HG03432 (cell line): ENCODE measurements around the gene TAF12.
"Not testable (repeated sequence)": the region's sequence is repeated elsewhere in the genome, so short reads cannot be mapped to it uniquely, and the experiment has no call there.

ENCODE experiments used
- ATAC-seq: cut with Tn5 transposase; IDR thresholded peaks from one replicate; pipeline ENCODE4 v1.9.1; 2021; ENCODE audit warnings: mild to moderate bottlenecking, moderate library complexity; ENCODE audit not compliant: unreplicated experiment

Gene TAF12

DNA sequence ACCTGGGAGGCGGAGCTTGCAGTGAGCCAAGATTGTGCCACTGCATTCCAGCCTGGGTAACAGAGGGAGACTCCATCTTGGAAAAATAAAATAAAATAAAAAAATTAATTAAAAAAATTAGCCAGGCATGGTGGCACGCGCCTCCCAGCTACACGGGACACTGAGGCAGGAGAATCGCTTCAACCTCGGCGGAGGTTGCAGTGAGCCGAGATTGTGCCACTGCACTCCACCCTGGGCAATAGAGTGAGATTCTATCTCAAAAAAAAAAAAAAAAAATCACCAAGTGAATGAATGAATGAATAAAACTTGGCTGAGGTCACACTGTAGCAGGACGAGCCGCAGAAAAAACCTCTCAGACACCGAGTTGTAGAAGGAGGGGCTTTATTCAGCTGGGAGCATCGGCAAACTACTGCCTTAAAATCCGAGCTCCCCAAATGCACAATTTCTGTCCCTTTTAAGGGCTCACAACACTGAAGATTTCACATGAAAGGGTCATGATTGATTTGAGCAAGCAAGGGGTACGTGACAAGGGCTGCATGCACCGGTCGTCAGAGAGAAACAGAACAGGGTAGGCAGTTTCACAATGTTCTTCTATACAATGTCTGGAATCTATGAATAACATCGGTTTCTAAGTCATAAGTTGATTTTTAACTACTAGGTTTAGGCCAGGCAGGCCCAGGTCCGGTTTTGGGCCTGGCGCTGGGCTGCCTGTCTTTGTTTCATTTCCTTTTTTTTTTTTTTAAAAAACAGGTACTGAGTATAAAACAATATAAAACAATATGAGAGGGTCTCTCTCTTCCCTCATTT, 56.1 kb downstream of the TAF12 start:
- ATAC-seq, result not testable (repeated sequence)

DNA sequence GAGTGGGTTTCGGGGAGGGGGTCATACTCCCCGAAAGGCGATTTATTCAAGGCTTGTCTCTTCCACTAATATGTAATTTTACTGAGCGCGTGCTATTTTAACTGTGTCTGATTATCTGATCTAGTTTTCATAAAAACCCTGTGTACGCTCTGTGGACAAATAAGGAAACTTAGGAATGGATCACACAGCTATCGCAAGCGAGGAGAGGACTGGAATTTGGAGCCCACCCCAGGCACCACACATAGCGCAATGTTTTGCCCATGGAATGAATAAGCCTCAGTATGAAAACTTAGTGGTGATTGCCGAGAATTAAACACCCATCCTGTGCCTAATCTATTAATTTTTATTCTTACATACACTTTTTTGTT, 60.6 kb downstream of the TAF12 start:
- no peak for ATAC-seq

DNA sequence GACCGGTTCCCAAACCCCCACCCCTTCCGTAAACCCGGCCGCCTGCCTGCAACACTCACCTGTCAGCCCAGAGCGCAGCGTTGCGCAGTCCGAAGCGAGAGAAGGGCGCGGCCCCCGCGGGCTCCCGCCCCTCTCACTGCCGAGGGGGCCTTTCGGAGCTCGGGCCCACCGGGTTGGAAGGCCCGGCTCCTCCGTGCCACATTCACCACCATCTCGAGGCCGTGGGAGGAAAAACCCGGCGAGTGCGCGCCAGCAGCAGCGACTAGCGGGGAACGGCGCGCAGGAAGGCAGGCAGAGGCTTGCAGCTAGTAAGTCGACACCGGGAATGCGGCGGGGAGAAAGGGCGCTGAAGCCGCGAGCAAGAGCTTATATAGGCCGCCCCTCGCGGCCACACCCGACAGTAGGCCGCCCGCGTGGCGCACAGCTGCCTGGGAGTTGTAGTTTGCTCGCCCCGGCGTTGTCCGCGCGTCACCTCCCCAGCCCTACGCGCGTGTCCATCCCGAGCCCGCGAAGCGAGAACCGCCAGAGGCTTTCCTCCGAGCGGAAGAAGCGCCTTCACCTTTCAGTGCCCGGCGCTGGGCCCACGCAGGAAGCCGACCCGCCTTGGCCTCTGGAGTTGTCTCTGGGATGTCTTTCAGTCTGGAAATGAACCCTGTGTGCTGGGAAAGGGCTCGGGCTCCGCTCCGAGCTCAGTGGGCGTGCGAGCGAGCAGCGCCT, 61.2 kb downstream of the TAF12 start:
- peak; percentile 88 for ATAC-seq

DNA sequence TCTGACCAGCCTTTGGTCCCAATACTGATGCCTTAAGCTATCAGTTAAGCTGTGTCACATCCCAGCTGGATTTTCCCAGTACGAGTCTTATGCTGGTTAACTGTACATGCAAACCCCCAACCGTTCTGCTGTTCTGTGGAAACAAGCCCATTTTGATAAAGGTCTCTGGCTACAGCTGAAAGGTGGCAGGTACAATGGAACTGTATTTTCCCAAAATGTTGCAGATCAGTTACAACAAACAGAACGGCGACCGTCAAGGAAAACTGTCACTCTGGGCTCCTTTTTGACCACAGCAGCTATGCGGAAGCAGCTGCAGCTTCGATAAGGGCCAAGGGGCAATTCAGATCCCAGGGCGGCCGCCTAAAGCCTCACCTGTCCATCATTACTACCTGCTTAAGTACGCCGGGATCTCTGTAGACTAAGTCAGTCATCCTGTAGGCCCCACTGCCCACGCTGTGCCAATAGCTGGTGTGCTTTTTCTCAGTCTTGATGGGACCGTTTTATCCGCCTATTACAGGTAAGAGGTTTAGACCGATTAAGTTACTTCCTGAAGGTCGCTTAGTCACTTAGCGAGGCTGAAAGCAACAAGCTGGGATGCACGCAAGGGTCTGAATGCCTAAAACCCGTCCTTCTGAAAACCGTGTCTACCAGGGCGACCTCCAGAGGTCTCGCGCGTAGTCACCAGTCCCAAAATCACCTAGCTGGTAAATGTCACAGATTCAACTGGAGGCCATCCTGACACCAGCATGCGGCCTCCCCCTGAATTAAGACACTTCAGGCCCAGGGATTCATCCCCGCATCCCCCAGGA, 61.9 kb downstream of the TAF12 start:
- ATAC-seq, result peak; percentile 28

DNA sequence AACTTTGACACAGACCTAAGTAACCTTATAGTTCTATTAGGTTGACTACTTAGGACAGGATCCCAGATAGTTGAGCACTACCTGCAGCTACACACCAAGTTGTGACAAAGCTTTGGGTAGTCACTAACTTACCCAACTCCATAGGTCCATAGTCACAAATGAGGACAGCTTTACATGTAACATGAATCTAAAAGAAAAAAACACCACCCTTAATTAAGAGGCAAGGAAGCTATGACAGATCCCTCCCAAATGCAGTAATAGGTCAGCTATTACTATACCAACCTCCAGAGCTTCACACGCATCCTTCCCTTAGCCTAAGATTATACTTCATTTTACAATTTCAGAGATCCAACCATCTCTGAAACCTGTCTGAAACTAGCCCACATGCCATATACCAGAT, 63.5 kb downstream of the TAF12 start:
- ATAC-seq, result no peak

DNA sequence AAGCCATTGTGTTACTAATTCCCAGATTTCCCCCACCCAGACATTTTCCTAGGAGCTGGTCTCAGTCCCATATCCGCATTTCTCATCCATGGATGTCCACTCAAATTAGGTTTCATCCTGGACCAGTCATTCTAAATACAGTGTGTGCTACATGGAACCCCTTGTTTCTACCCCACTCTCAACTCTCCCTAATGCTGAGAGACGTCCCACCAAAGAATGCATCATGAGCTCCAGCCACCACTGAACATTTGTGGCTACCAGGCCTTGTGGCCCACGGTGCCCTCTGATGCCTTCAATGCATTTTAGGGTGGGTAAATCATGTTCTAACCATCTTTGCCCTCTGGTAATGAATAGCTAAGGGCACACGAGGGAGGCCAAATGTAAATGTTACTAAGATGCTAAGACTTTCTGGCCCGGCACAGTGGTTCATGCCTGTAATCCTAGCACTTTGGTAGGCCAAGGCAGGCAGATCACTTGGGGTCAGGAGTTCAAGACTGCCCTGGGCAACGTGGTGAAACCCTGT, 64.1 kb downstream of the TAF12 start:
- no peak for ATAC-seq

DNA sequence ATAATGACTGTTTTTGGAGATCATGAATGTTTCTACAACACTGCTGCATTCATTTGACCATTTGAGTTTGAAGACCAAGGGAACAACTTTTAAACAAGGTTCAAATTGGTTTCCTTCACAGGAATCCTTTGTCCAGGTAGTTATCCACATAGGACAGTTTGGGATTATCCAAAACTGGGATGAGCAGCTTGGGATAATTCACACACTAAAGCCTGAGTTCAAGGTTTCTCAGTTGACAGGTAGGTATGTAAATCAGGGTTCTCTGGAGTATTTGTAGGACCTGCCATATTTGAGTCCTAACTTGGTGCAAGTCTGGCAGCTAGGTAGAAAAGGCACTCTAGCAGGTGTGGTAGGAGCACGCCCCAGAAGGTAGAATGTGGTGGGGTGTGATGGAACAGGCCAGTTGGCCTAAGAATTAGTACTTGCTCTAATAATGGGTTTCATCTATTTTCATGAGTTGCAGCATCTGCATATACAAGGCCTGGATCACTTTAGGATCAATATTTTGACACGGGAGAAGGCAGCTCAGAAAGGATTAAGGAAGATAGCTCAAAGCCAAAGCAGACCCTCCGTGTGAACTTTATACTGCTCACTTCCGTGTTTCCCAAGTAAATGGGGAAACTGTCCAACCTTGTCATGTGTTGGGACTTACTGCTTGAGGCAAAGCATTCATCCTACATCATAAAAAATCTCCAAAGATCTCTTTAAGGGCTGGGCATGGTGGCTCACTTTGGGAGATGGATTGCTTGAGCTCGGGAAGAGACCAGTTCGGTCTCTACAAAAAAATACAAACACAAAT, 64.9 kb downstream of the TAF12 start:
- no peak for ATAC-seq

DNA sequence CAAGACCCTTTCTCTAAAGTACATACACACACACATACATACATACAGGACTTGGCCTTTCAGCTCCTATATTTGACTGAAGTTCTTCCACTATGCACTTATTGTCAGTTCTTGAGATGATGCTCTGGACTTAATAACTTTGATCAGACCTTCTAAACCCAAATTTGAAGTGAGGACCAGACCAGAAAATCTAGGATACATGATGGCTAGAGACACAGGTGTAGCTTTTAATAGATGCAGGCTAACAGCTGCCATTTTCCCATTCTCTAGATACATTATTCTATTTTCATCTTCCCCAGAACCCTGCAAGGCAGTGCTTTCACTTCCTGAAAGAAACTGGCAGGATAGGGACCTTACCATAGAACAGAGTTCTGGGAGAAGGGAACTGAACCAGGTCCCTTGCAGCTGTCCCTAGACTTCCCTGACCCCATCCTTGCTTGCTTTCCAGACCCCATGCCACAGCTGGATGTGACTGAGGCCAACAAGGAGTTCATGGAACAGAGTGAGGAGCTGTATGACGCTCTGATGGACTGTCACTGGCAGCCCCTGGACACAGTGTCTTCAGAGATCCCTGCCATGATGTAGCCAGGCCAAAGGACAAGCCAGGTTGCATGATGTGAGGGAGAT, 65.7 kb downstream of the TAF12 start:
- ATAC-seq, result no peak

DNA sequence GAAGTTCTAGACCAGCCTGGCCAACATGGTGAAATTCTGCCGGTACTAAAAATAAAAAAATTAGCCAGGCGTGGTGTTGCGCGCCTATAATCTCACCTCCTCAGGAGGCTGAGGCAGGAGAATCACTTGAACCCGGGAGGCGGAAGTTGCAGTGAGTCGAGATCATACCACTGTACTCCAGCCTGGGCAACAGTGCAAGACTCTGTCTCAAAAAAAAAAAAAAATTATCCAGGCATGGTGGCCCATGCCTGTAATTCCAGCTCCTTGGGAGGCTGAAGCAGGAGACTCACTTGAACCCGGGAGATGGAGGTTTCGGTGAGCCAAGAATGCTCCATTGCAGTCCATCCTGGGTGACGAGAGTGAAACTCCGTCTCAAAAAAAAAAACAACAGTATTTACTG, 69.3 kb downstream of the TAF12 start:
- no peak for ATAC-seq

DNA sequence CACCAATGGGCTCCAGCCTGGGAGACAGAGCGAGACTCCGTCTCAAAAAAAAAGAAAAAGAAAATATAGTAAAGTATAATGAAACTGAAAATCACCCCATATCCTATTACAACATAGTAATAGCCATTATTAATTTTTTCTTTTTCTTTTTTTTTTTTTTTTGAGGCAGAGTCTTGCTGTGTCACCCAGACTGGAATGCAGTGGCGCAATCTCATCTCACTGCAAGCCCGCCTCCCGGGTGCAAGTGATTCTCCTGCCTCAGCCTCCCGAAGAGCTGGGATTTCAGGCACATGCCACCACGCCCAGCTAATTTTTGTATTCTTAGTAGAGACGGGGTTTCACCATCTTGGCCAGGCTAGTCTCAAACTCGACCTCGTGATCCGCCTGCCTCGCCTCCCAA, 70.0 kb downstream of the TAF12 start:
- ATAC-seq, result not testable (repeated sequence)

DNA sequence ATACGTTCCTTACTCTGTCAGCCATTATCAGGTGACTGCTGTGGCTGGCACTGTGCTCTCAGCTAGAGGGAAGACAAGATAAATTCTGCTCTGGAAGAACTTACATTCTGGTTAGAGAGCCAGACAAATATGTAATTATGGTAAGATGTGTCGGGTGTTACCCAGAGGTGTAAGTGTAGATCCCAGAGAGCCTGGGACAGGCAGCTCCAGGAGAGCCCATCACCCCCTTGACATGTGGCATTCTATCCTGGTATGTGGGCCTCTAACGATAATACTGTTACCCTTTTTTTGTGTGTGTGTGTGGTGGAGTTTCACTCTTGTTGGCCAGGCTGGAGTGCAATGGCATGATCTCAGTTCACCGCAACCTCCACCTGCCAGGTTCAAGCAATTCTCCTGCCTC, 71.0 kb downstream of the TAF12 start:
- no peak for ATAC-seq

DNA sequence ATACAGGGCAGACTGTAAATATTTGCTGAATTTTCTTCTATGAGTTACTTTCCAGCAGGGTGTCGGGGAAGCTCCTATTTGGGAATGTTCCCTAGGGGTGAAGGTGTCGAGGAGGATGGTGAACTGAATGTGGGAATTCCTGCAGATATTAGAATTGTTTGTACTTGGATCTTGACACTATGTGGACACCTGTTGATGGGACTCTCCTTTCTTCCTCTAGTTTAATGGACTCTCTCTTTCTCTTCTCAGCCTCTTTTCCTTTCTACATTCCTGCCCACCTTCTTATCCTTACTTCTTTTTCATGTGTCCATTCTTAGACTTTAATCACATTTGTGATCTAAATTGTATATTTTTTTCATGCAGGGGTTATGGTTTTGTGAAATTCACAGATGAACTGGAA, 75.9 kb downstream of the TAF12 start:
- ATAC-seq, result no peak

DNA sequence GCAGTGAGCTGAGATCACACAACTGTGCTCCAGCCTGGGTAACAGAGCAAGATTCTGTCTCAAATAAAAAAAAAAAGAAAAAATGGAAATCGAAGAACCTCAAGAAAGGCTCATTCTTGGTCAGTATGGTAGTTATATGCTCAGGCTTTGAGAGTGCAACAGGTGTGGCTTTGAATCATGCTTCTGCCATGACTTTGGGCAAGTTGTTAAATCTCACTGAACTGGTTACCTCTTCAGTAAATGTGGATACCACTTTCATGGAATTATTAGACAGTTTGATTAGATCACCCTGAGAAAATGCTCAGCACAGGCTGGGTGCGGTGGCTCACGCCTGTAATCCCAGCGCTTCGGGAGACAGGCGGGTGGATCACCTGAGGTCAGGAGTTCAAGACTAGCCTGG, 77.1 kb downstream of the TAF12 start:
- no peak for ATAC-seq

DNA sequence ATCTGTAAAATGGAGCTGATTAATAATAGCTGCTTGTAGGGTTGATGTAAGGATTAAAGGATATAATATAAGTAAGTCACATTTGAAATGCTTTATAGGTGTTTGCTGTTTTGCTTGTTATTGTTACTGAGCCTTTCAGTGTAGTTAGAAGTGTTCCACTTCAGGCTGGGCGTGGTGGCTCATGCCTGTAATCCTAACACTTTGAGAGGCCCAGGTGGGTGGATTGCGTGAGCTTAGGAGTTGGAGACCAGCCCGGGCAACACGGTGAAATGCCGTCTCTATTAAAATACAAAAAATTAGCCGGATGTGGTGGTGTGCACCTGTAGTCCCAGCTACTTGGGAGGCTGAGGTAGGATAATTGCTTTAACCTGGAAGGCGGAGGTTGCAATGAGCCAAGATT, 77.8 kb downstream of the TAF12 start:
- ATAC-seq, result no peak

DNA sequence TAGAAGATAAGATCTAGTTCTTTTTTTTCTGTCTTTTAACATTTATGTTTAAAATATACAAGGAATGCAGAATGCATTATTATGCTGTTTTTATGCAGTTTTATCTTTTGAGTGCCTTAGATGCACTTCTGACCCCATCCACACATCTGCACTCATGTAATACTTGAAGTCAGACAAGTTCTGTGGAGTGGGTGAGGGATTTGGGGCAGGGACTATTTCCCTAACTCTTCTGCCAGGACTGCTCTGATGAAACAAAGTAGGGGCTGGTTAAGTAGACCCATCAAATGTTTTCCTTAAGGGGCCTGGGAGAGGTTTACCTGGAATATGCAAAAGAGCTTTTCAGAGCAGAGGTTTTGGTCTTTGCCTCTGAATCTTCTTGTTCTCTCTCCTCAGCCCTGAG, 78.6 kb downstream of the TAF12 start:
- ATAC-seq, result no peak

DNA sequence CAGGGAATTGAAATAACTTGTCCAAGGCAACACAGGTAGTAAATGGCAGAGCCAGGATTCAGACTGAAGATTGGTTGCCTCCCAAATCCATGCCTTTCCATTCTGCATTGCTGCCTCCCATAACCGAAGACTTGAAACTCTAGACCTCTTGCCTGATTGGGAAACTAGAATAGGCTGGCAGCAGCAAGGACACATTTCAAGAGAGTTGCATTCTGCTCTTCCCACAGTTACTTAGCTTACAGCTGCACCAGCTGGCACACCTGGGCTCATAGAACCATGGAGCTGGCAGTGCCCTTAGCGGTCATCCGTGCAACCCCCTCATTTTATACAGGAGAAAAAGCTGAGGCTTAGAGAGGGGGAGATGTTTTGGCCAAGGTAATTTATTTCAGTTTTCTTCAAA, 82.0 kb downstream of the TAF12 start:
- no peak for ATAC-seq
